ENCODE measurements around the gene IQSEC1. TPM values are rescaled to one million over a fixed set of nuclear protein-coding genes. Genes with fewer than 3 reads are reported as not detected.
A peak's percentile ranks its signal among the peaks of the same experiment; 100 is the strongest.

IQSEC1 gene
- total and polyA plus RNA-seq, 9 of the 15 experiments (the other 6 are each of a cell fraction or from before 2014, with no cell fraction given) = 0.56 to 39.0 (median 6.8) TPM

GRCh38 chr3:12998648-12999047 is 74.6 kb downstream of the IQSEC1 start (continued):
- TF ChIP-seq E2F6 (IDR thresholded peaks at IDR 0.05; ENCODE audit: borderline replicate concordance in 1 of 2, extremely low read depth in 1 of 2, insufficient read depth in 1 of 2, insufficient read length in 1 of 2, low read depth in 1 of 2, low read length in 1 of 2, poor library complexity in 1 of 2, severe bottlenecking in 1 of 2) (no peak), ZBTB49 (CRISPR knock-in tag; IDR thresholded peaks at IDR 0.05; ENCODE audit: borderline replicate concordance) (0 out of 2 replicates have a peak, but pooled peaks have one; percentile 60), RBM39 (optimal IDR thresholded peaks at IDR 0.05; ENCODE audit: low read depth, low read length) (no peak), TBL1XR1 (IDR thresholded peaks at IDR 0.05; ENCODE audit: low read length in 2 of 2) (no peak), JUND (IDR thresholded peaks at IDR 0.05; ENCODE audit: borderline replicate concordance, low read depth, low read length) (no peak), JUND (tag; IDR thresholded peaks at IDR 0.05; ENCODE audit: borderline replicate concordance, low read depth, low read length) (no peak), EGR1 (conservative IDR thresholded peaks at IDR 0.05) (no peak), MTA3 (IDR thresholded peaks at IDR 0.05; ENCODE audit: borderline replicate concordance) (no peak), ERF (CRISPR knock-in tag; IDR thresholded peaks at IDR 0.05) (no peak), ZNF384 (IDR thresholded peaks at IDR 0.05; ENCODE audit: low read depth, low read length) (no peak), ZBTB7A (IDR thresholded peaks at IDR 0.05; ENCODE audit: borderline replicate concordance, control insufficient read depth, low read depth, low read length) (peak; percentile 36; the same call in 1 of the 2 replicates), FOXA1 (IDR thresholded peaks at IDR 0.05; ENCODE audit: borderline replicate concordance) (no peak), MEF2D (tag; conservative IDR thresholded peaks at IDR 0.05; ENCODE audit: low read depth) (no peak)
